ENCODE measurements around the gene TMEM74B. TPM values are rescaled to one million over a fixed set of nuclear protein-coding genes. Genes with fewer than 3 reads are reported as not detected.

The TMEM74B gene
- total RNA-seq, 2 donors from 2014 or later = not detected

GRCh38 chr20:1146957-1147356 is 37.8 kb downstream of the TMEM74B start:
- no peaks in the 10 kb centered on the region for H3K9me3 ChIP-seq
- H3K36me3 ChIP-seq = peaks cover 24% of the 10 kb centered on the region
- no peak for TF ChIP-seq CTCF (IDR thresholded peaks at IDR 0.05)
- no peak overlapping the region for H3K4me3 ChIP-seq
- DNase-seq (ENCODE audit: low spot score) (no peak), ATAC-seq (ENCODE audit: insufficient number of reproducible peaks, low FRiP score, low read depth) (no peak)
- H3K27me3 ChIP-seq (replicated peaks; ENCODE audit: insufficient read depth) = no peaks in the 10 kb centered on the region
- no peaks in the 10 kb centered on the region for H3K4me1 ChIP-seq (ENCODE audit: control insufficient read depth in 1 of 2, low read depth in 2 of 2)
- no peak overlapping the region for H3K27ac ChIP-seq

DNA sequence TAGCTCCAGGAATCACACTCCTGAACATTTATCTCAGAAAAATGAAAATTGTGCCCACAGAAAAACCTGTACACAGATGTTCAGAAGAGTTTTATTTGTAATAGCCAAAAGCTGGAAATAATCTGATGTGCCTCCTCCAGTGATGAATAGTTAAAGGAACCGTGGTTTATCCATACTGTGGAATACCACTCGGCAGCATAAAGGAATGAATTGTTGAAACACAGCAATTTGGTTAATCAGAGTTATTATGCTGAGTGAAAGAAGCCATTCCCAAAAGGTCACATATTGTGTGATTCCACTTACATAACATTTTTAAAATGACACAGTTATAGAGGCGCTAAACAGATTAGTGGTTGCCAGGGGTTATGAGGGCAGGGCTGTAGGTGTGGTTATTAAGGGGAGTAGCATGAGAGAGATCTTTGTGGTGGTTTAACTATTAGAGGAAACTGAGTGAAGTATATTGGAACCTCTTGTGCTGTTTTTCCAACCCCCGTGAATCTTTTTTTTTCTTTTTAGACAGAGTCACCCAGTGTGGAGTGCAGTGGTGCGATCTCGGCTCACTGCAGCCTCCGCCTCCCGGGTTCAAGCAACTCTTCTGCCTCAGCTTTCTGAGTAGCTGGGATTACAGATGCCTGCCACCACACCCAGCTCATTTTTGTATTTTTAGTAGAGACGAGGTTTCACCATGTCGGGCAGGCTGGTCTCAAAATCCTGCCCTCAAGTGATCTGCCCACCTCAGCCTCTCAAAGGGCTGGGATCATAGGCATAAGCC is 40.2 kb downstream of the TMEM74B start:
- Histone ChIP-seq H3K27ac (no peak overlapping the region), H3K36me3 (peaks cover 29% of the 10 kb centered on the region), H3K9me3 (no peaks in the 10 kb centered on the region), H3K4me3 (no peak overlapping the region), H3K4me1 (ENCODE audit: control insufficient read depth in 1 of 2, low read depth in 2 of 2) (no peaks in the 10 kb centered on the region), H3K27me3 (replicated peaks; ENCODE audit: insufficient read depth) (no peaks in the 10 kb centered on the region)
- DNase-seq (ENCODE audit: low spot score) = no peak
- no peak for ATAC-seq (ENCODE audit: insufficient number of reproducible peaks, low FRiP score, low read depth)
- TF ChIP-seq CTCF (IDR thresholded peaks at IDR 0.05) = no peak

DNA sequence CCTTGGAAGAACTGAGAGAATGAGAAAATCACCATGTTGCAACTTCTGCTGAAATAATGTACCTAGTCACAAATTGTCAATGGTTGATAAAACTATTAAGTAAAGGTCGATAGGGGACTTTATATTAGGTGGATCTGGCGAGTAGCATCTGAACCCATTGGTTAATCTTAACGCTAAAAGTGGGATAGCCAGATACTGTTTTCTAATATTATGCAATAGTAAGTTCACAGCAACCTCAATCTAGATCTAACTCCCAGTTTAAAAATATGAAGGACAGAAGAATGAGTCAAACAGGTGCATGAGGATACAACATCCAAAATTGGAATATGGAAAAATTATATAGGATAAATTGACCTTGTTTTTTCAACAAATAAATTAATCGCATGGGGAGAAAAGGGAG is 47.5 kb downstream of the TMEM74B start:
- ATAC-seq (ENCODE audit: insufficient number of reproducible peaks, low FRiP score, low read depth) (no peak), DNase-seq (ENCODE audit: low spot score) (no peak)
- H3K4me3 ChIP-seq = no peak overlapping the region
- H3K36me3 ChIP-seq = peaks cover 31% of the 10 kb centered on the region
- no peak overlapping the region for H3K27ac ChIP-seq
- TF ChIP-seq CTCF (IDR thresholded peaks at IDR 0.05) = no peak
- H3K9me3 ChIP-seq = no peaks in the 10 kb centered on the region
- H3K27me3 ChIP-seq (replicated peaks; ENCODE audit: insufficient read depth) = no peaks in the 10 kb centered on the region
- no peaks in the 10 kb centered on the region for H3K4me1 ChIP-seq (ENCODE audit: control insufficient read depth in 1 of 2, low read depth in 2 of 2)

GRCh38 chr20:1134836-1135235 is 49.9 kb downstream of the TMEM74B start:
- no peak for TF ChIP-seq CTCF (IDR thresholded peaks at IDR 0.05)
- no peaks in the 10 kb centered on the region for H3K4me1 ChIP-seq (ENCODE audit: control insufficient read depth in 1 of 2, low read depth in 2 of 2)
- peaks cover 37% of the 10 kb centered on the region for H3K36me3 ChIP-seq
- H3K9me3 ChIP-seq = no peaks in the 10 kb centered on the region
- no peak for ATAC-seq (ENCODE audit: insufficient number of reproducible peaks, low FRiP score, low read depth)
- H3K27me3 ChIP-seq (replicated peaks; ENCODE audit: insufficient read depth) = no peaks in the 10 kb centered on the region
- H3K4me3 ChIP-seq = no peak overlapping the region
- no peak for DNase-seq (ENCODE audit: low spot score)
- H3K27ac ChIP-seq = no peak overlapping the region

GRCh38 chr20:1134355-1134754 is 50.4 kb downstream of the TMEM74B start:
- TF ChIP-seq CTCF (IDR thresholded peaks at IDR 0.05) = no peak
- ATAC-seq (ENCODE audit: insufficient number of reproducible peaks, low FRiP score, low read depth) = no peak
- H3K4me1 ChIP-seq (ENCODE audit: control insufficient read depth in 1 of 2, low read depth in 2 of 2) = no peaks in the 10 kb centered on the region
- DNase-seq (ENCODE audit: low spot score) = no peak
- no peak overlapping the region for H3K27ac ChIP-seq
- peaks cover 41% of the 10 kb centered on the region for H3K36me3 ChIP-seq
- H3K27me3 ChIP-seq (replicated peaks; ENCODE audit: insufficient read depth) = no peaks in the 10 kb centered on the region
- no peak overlapping the region for H3K4me3 ChIP-seq
- no peaks in the 10 kb centered on the region for H3K9me3 ChIP-seq
